ENCODE measurements around the gene CEP135. TPM values are rescaled to one million over a fixed set of nuclear protein-coding genes. Genes with fewer than 3 reads are reported as not detected.
A peak's percentile ranks its signal among the peaks of the same experiment; 100 is the strongest.

The CEP135 gene
- polyA plus RNA-seq, 1 of the 3 experiments (the other 2 are of a cell fraction) = 1.6 TPM

DNA sequence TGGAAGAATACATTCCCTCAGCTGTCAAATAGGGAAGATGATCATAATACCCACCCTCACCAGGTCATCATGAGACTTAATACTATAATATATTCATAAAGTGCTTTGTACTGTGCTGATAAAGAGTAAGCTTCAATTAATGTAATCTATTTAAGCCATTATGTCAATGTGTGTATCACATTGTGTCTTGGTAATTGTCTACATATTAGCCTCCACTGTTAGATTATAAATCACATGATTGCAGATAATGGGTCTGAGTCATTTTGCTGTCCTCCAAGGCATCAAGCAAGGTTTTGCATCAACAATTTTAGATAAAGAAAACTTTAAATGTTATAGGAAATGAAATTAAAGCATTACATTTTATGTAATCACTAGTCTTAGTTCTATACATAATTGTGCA lies 45.2 kb upstream of the CEP135 start:
- Histone ChIP-seq H3K4me2 (no peak overlapping the region), H3K9me3 (no peaks in the 10 kb centered on the region), H2AFZ (ENCODE audit: low read depth) (no peak overlapping the region), H3K27ac (ENCODE audit: low read depth in 2 of 2, low read length in 1 of 2) (peak overlapping the region in 1 of 2 experiments; percentile 95; a peak in 3 of 4 replicates), H3K4me1 (ENCODE audit: control insufficient read depth in 1 of 2, insufficient read depth in 2 of 2, low read depth in 1 of 2, low read length in 1 of 2) (peaks cover 7 to 11% of the 10 kb centered on the region in 2 experiments; a peak in 1 of 4 replicates), H3K36me3 (replicated peaks in 1 of 2; ENCODE audit: control insufficient read depth in 1 of 2, insufficient read depth in 2 of 2, low read length in 1 of 2) (peaks cover 45 to 59% of the 10 kb centered on the region in 2 experiments), H3K9ac (no peak overlapping the region), H3K27me3 (ENCODE audit: insufficient read depth) (no peaks in the 10 kb centered on the region), H3F3A (replicated peaks; ENCODE audit: insufficient read depth) (peaks cover 11% of the 10 kb centered on the region), H4K20me1 (ENCODE audit: insufficient read depth) (no peaks in the 10 kb centered on the region), H3K9me2 (no peaks in the 10 kb centered on the region), H3K79me2 (ENCODE audit: insufficient read depth) (no peaks in the 10 kb centered on the region), H3K4me3 (ENCODE audit: low read depth in 2 of 2, low read length in 1 of 2) (no peak overlapping the region)
- TF ChIP-seq, protein P1, sequence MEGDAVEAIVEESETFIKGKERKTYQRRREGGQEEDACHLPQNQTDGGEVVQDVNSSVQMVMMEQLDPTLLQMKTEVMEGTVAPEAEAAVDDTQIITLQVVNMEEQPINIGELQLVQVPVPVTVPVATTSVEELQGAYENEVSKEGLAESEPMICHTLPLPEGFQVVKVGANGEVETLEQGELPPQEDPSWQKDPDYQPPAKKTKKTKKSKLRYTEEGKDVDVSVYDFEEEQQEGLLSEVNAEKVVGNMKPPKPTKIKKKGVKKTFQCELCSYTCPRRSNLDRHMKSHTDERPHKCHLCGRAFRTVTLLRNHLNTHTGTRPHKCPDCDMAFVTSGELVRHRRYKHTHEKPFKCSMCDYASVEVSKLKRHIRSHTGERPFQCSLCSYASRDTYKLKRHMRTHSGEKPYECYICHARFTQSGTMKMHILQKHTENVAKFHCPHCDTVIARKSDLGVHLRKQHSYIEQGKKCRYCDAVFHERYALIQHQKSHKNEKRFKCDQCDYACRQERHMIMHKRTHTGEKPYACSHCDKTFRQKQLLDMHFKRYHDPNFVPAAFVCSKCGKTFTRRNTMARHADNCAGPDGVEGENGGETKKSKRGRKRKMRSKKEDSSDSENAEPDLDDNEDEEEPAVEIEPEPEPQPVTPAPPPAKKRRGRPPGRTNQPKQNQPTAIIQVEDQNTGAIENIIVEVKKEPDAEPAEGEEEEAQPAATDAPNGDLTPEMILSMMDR (IDR thresholded peaks at IDR 0.05) = no peak
- TF ChIP-seq FOSL2 (IDR thresholded peaks at IDR 0.05; ENCODE audit: borderline replicate concordance, low read depth) = no peak
- TF ChIP-seq, protein P2, sequence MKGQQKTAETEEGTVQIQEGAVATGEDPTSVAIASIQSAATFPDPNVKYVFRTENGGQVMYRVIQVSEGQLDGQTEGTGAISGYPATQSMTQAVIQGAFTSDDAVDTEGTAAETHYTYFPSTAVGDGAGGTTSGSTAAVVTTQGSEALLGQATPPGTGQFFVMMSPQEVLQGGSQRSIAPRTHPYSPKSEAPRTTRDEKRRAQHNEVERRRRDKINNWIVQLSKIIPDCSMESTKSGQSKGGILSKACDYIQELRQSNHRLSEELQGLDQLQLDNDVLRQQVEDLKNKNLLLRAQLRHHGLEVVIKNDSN (IDR thresholded peaks at IDR 0.05; ENCODE audit: borderline replicate concordance, low read depth) = no peak
- TF ChIP-seq FOXJ3 (CRISPR knock-in tag; IDR thresholded peaks at IDR 0.05) = 0 out of 2 replicates have a peak, but pooled peaks have one; percentile 60
- peak; percentile 34 to 98; a peak in 3 of 4 replicates for TF ChIP-seq EP300 (IDR thresholded peaks at IDR 0.05; ENCODE audit: borderline replicate concordance in 1 of 2, low read depth in 1 of 2, low read length in 1 of 2)
- TF ChIP-seq SIN3A (IDR thresholded peaks at IDR 0.05; ENCODE audit: borderline replicate concordance, low read depth, low read length) = no peak
- peak; percentile 64 for TF ChIP-seq CHD2 (IDR thresholded peaks at IDR 0.05; ENCODE audit: low read length, partially characterized antibody)
- TF ChIP-seq, protein P3, sequence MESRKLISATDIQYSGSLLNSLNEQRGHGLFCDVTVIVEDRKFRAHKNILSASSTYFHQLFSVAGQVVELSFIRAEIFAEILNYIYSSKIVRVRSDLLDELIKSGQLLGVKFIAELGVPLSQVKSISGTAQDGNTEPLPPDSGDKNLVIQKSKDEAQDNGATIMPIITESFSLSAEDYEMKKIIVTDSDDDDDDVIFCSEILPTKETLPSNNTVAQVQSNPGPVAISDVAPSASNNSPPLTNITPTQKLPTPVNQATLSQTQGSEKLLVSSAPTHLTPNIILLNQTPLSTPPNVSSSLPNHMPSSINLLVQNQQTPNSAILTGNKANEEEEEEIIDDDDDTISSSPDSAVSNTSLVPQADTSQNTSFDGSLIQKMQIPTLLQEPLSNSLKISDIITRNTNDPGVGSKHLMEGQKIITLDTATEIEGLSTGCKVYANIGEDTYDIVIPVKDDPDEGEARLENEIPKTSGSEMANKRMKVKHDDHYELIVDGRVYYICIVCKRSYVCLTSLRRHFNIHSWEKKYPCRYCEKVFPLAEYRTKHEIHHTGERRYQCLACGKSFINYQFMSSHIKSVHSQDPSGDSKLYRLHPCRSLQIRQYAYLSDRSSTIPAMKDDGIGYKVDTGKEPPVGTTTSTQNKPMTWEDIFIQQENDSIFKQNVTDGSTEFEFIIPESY (IDR thresholded peaks at IDR 0.05; ENCODE audit: borderline replicate concordance, low read depth) = no peak
- TF ChIP-seq JUND (IDR thresholded peaks at IDR 0.05) = peak; percentile 21; the same call in 1 of the 2 replicates
- TF ChIP-seq GABPA (IDR thresholded peaks at IDR 0.05; ENCODE audit: low read depth) = no peak
- TF ChIP-seq, protein P4, sequence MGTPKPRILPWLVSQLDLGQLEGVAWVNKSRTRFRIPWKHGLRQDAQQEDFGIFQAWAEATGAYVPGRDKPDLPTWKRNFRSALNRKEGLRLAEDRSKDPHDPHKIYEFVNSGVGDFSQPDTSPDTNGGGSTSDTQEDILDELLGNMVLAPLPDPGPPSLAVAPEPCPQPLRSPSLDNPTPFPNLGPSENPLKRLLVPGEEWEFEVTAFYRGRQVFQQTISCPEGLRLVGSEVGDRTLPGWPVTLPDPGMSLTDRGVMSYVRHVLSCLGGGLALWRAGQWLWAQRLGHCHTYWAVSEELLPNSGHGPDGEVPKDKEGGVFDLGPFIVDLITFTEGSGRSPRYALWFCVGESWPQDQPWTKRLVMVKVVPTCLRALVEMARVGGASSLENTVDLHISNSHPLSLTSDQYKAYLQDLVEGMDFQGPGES (IDR thresholded peaks at IDR 0.05; ENCODE audit: low read depth, low read length) = no peak
- peak; percentile 81; the same call in 1 of the 2 replicates for TF ChIP-seq RCOR1 (IDR thresholded peaks at IDR 0.05; ENCODE audit: low read length)
- TF ChIP-seq TCF12 (IDR thresholded peaks at IDR 0.05) = peak; percentile 58
- TF ChIP-seq, protein P5, sequence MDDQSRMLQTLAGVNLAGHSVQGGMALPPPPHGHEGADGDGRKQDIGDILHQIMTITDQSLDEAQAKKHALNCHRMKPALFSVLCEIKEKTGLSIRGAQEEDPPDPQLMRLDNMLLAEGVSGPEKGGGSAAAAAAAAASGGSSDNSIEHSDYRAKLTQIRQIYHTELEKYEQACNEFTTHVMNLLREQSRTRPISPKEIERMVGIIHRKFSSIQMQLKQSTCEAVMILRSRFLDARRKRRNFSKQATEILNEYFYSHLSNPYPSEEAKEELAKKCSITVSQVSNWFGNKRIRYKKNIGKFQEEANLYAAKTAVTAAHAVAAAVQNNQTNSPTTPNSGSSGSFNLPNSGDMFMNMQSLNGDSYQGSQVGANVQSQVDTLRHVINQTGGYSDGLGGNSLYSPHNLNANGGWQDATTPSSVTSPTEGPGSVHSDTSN (IDR thresholded peaks at IDR 0.05) = peak; percentile 28; the same call in 1 of the 2 replicates
- peak; percentile 11; the same call in 1 of the 2 replicates for TF ChIP-seq MXI1 (IDR thresholded peaks at IDR 0.05; ENCODE audit: low read depth, low read length)
- no peak for TF ChIP-seq SMC3 (IDR thresholded peaks at IDR 0.05; ENCODE audit: low read depth, low read length)
- TF ChIP-seq RXRA (IDR thresholded peaks at IDR 0.05; ENCODE audit: borderline replicate concordance, low read depth) = no peak
- TF ChIP-seq, protein P6, sequence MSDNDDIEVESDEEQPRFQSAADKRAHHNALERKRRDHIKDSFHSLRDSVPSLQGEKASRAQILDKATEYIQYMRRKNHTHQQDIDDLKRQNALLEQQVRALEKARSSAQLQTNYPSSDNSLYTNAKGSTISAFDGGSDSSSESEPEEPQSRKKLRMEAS (IDR thresholded peaks at IDR 0.05; ENCODE audit: low read depth) = no peak
- 0 out of 2 replicates have a peak, but pooled peaks have one; percentile 23 for TF ChIP-seq RFX5 (IDR thresholded peaks at IDR 0.05; ENCODE audit: low read length)
- no peak for TF ChIP-seq TAF1 (IDR thresholded peaks at IDR 0.05; ENCODE audit: borderline replicate concordance, low read depth, low read length)
- peak; percentile 40; the same call in 1 of the 2 replicates for TF ChIP-seq POLR2AphosphoS5 (IDR thresholded peaks at IDR 0.05; ENCODE audit: low read depth, low read length)
- TF ChIP-seq TEAD4 (IDR thresholded peaks at IDR 0.05; ENCODE audit: borderline replicate concordance, insufficient read depth) = peak; percentile 73; the same call in 1 of the 2 replicates
- peak; percentile 97 for TF ChIP-seq GATA2 (CRISPR knock-in tag; IDR thresholded peaks at IDR 0.05)
- peak; percentile 49 for DNase-seq
- ChIA-PET POLR2A (interaction anchor here (0.6 to 1.8 kb wide), 4 partner anchors 45 to 534 kb away, joined by 3 to 6 read pairs (median 3); partner anchors contain the start of gene CEP135), CTCF (interaction anchor here (0.9 to 4.7 kb wide), 5 partner anchors 11 to 397 kb away, joined by 3 to 23 read pairs (median 4); partner anchors contain the start of gene CEP135)

Data from SK-N-SH (cell line).